BE2C (cell line): ENCODE results near the gene KRTAP5-8.
A peak's percentile ranks its signal among the peaks of the same experiment; 100 is the strongest.
"Not testable (repeated sequence)": the region's sequence is repeated elsewhere in the genome, so short reads cannot be mapped to it uniquely, and the experiment has no call there.

ENCODE experiments used
- DNase-seq: peaks from one replicate; pipeline ENCODE4 v3.0.0-alpha.2; 2020
- H3K27me3 ChIP-seq: fragments of 250-450 bp; sonication (Bioruptor Pico); 2 replicates; pipeline ENCODE4 v1.5.1; 2020; ENCODE audit warnings: mild to moderate bottlenecking
- H3K36me3 ChIP-seq: fragments of 250-450 bp; sonication (Bioruptor Pico); 2 replicates; pipeline ENCODE4 v1.5.1; 2020; ENCODE audit warnings: mild to moderate bottlenecking
- H3K4me1 ChIP-seq: fragments of 250-450 bp; sonication (Bioruptor Pico); 2 replicates; pipeline ENCODE4 v1.5.1; 2020
- H3K4me3 ChIP-seq: 2 replicates; pipeline ENCODE4 v1.5.1; 2011; ENCODE audit warnings: low read depth, low read length
- H3K9me3 ChIP-seq: fragments of 250-450 bp; sonication (Bioruptor Pico); 2 replicates; pipeline ENCODE4 v1.5.1; 2020
- TF ChIP-seq, protein P1 (sequence below): IDR thresholded peaks from 2 replicates; pipeline ENCODE4 v1.5.1; 2012; ENCODE audit warnings: mild to moderate bottlenecking, low read depth, low read length

The KRTAP5-8 gene

GRCh38 chr11:71577469-71578004 lies 39.7 kb downstream of the KRTAP5-8 start:
- Histone ChIP-seq H3K4me3 (no peak overlapping the region), H3K4me1 (no peaks in the 10 kb centered on the region), H3K27me3 (no peaks in the 10 kb centered on the region; the same call in 1 of the 2 replicates), H3K36me3 (no peaks in the 10 kb centered on the region), H3K9me3 (no peaks in the 10 kb centered on the region)
- TF ChIP-seq, protein P1, sequence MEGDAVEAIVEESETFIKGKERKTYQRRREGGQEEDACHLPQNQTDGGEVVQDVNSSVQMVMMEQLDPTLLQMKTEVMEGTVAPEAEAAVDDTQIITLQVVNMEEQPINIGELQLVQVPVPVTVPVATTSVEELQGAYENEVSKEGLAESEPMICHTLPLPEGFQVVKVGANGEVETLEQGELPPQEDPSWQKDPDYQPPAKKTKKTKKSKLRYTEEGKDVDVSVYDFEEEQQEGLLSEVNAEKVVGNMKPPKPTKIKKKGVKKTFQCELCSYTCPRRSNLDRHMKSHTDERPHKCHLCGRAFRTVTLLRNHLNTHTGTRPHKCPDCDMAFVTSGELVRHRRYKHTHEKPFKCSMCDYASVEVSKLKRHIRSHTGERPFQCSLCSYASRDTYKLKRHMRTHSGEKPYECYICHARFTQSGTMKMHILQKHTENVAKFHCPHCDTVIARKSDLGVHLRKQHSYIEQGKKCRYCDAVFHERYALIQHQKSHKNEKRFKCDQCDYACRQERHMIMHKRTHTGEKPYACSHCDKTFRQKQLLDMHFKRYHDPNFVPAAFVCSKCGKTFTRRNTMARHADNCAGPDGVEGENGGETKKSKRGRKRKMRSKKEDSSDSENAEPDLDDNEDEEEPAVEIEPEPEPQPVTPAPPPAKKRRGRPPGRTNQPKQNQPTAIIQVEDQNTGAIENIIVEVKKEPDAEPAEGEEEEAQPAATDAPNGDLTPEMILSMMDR = no peak
- no peak for DNase-seq

DNA sequence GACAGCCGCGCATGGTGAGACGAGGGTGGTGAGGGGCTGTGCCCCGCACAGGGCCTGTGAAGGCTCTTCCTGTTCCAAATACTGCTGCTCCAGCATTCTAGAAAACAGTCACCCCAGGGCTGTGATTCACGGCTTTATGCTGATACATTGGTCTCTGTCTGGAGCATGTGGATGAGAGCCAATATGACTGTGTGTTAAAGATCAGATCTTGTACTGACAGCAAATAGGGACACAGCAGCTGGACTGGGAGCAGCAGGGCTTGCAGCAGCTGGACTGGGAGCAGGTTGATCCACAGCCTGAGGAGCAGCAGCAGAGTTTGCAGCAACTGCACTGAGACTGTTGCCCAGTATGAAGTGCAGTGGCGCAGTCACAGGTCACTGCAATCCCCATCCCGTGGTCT lies 41.7 kb downstream of the KRTAP5-8 start:
- not testable (repeated sequence) for H3K9me3 ChIP-seq, H3K36me3 ChIP-seq, H3K4me1 ChIP-seq, H3K4me3 ChIP-seq, H3K27me3 ChIP-seq
- DNase-seq = peak; percentile 28

GRCh38 chr11:71580057-71581003 lies 42.5 kb downstream of the KRTAP5-8 start:
- no peak overlapping the region for H3K4me3 ChIP-seq
- TF ChIP-seq, protein P1 = peak; percentile 92

GRCh38 chr11:71581826-71582225 lies 44.0 kb downstream of the KRTAP5-8 start:
- DNase-seq = no peak
- no peaks in the 10 kb centered on the region for H3K36me3 ChIP-seq
- no peaks in the 10 kb centered on the region; the same call in 1 of the 2 replicates for H3K27me3 ChIP-seq
- H3K9me3 ChIP-seq = no peaks in the 10 kb centered on the region
- TF ChIP-seq, protein P1 = no peak
- H3K4me3 ChIP-seq = no peak overlapping the region
- H3K4me1 ChIP-seq = no peaks in the 10 kb centered on the region

More at GRCh38 chr11:71580057-71581003, 42.5 kb downstream of the KRTAP5-8 start:
- Histone ChIP-seq H3K4me1 (no peaks in the 10 kb centered on the region), H3K9me3 (no peaks in the 10 kb centered on the region), H3K36me3 (no peaks in the 10 kb centered on the region), H3K27me3 (no peaks in the 10 kb centered on the region; the same call in 1 of the 2 replicates)
- DNase-seq = peak; percentile 74

- no peak for DNase-seq
- Histone ChIP-seq H3K36me3 (no peaks in the 10 kb centered on the region), H3K27me3 (no peaks in the 10 kb centered on the region; the same call in 1 of the 2 replicates), H3K4me1 (no peaks in the 10 kb centered on the region), H3K4me3 (no peak within 1 kb of the TSS), H3K9me3 (no peaks in the 10 kb centered on the region)
- TF ChIP-seq, protein P1 = no peak
These were observed 44.6 kb downstream of the KRTAP5-8 start, which contains the start of gene KRTAP5-11 for GRCh38 chr11:71582309-71582895. Gene KRTAP5-11 (minus strand): TSS chr11:71582875. CDS start chr11:71582837, 38 bp downstream.

DNA sequence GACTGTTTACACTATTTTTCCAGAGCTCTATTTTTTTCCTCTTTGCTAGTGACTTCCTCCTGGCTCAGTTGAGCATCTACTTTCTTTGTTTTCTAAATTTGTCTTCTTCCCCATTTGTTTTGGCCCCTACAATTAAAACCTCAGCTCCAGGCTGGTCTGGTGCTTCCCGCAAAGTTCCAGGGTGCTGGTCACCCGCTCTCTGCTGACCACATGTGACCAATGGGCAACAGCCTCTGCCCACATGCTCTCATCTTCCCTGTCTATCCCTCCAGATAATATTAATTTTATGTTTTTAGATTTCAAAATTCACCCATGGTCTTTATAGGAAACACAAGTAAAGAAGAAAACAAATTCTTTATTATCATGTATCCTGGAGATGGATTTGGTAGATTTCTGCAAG lies 45.1 kb downstream of the KRTAP5-8 start:
- not testable (repeated sequence) for H3K27me3 ChIP-seq, H3K36me3 ChIP-seq, DNase-seq

DNA sequence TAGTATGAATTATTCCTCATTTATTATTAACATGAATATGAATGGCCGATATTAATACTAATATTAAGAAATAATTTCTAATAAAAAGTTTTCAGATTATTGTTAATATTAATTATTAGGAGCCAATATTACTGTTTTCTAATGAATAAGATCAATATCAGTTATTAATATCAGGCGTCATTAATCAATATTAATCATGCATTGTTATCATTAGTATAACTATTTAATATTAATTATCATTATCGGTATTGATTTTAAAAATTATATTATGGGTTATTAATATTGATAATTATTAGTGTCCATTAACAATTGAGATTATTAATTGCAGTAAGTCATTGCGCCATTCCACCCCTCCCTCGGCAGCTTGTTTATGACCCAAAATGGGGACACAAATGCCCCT lies 47.8 kb downstream of the KRTAP5-8 start:
- not testable (repeated sequence) for H3K27me3 ChIP-seq, H3K4me3 ChIP-seq, DNase-seq, H3K9me3 ChIP-seq, H3K36me3 ChIP-seq, H3K4me1 ChIP-seq

More for the DNA sequence above, 45.1 kb downstream of the KRTAP5-8 start:
- not testable (repeated sequence) for H3K4me1 ChIP-seq, H3K4me3 ChIP-seq, H3K9me3 ChIP-seq

GRCh38 chr11:71588314-71588713 lies 50.5 kb downstream of the KRTAP5-8 start:
- H3K4me3 ChIP-seq, H3K9me3 ChIP-seq, H3K36me3 ChIP-seq, H3K27me3 ChIP-seq, H3K4me1 ChIP-seq, DNase-seq: not testable (repeated sequence)
